ENCODE data around the gene FOXRED2.
A peak's percentile ranks its signal among the peaks of the same experiment; 100 is the strongest.
"Not testable (repeated sequence)": the region's sequence is repeated elsewhere in the genome, so short reads cannot be mapped to it uniquely, and the experiment has no call there.

Gene FOXRED2

DNA sequence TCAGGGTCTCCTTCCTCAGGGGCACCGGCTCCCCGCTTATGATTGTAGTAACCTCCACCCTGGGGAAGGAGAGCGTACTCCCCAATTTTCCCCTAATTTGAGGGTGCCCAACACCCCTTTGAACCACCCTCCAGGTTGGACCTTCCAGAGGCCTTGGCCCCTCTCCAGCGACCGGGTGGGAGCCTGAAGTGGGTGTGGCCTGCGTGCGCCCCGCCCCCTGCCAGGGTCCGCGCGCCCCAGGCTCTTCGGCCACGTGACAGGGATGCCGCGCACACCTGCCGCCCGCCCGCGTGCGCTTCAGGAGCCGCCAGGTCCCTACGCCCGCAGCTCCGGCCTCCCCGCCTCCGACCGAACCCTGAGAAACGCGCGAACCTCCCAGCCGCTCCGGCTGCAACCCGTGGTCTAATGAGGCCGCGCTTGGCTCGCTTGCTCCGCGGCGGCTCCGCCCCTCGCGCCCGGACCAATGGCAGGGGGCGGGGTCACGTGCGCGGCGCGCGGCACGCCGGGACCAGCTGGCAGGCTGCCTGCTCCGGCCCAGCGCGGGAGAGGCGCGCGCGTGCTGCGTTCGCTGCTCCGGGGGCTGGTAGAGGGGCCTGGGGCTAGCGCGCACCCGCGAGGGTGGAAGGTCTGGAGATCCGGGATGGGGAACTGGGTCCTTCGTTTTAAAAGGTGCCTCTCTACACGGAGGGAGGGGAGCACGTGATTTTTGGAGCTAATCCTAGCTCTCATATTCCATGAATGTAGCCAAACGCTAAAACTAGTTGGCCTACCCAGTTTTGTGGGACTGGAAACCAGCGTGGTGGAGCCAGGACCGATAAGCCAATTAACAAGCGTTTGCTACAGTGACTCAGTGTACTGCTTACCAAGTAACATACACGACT, at the start of gene FOXRED2:
Gene FOXRED2 (minus strand): TSS at position 404 of the 881 bp plus-strand sequence. CDS start 618 bp downstream, outside the sequence.
- DNase-seq: peak; percentile 98

DNA sequence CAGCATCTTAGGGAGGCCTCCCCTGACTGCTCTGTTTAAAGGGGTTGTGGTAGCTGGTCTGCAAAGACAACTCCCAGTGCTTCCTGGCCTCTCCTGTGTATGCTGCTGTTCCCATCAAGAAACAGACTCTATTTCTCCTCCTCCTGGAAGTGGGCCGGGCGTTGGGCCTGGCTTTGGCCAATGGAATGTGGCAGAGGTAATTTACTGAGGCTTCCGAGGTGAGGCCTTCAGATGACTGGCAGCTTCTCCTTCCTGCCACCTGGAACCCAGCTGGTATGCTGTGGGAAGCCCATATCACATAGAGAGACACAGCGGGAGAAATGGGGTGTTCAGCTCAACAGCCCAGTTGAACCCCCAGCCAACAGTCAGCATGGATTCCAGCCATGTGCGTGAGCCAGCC, 47.3 kb upstream of the FOXRED2 start:
- DNase-seq: peak; percentile 26

DNA sequence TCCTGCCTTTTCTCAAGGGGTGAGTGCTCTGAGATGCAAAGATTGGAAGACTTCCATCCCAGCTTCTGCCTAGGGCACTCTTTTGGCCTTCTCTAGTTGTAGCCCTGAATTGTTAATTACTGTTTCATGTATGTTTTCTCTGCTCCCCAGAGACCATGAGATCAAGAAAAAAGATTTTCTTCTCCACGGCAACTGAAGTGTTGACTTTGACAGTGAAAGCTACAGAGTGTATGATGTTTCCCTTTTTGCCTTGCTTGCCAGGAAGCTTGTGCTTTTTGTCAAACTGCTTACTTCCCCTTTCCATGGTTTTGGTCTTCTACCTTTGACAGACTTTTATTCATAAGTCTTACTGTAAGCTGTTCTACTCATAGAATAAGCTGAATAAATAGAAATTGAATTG, 45.4 kb upstream of the FOXRED2 start:
- peak; percentile 65 for DNase-seq

DNA sequence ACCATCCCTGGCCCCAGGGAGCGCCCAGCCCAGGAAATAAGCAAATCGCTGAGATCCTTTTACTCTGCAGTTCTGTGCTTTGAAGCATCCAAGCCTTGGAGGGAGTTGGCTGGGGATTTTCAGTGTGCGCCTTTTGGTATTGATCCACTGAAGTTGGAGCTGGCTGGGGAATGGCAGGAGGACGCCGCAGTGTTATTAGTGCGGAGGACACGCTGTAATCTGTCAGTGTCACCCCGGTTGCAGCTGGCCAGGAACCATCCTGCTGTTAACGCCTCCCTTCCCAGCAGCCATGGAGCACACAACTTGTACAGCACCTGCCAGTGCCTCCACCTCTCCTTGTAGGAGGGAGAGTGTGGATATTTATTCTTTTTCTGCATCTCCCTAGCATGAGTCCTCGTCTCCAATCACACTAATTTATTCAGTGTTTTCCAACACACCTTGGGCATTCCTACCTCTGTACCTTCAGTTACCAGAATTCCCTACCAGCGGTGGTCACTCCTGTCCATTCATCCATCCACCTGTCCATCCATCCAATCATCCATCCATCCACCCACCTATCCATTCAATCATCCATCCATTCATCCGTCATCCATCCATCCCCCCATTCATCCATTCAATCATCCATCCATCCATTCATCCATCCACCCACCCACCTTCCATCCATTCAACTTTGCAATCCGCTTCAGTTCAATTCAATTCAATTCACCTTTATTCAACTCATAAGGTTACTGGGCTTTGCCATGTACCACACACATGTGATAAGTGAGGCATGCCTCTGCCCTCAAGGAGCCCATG, 44.1 kb upstream of the FOXRED2 start:
- peak; percentile 16 for DNase-seq

DNA sequence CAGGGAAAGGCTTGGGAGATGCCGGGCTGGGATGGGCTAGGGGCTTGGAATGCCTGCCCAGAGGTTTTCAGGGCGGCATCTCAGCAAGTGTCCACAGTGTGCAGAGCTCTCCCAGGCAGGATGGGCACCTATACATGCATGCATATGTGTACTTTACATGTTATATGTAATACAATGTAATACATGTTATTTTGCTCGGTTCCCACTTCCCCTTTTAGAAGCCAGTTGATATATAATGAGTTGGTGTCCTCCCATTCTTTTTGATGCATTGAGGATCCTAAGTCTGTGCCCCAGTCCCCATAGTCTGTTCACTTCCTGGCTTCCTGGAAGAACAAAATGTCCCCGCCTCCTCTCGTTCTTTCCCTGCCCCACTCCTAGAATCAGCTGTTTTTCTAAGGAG, 42.2 kb upstream of the FOXRED2 start:
- DNase-seq: no peak

DNA sequence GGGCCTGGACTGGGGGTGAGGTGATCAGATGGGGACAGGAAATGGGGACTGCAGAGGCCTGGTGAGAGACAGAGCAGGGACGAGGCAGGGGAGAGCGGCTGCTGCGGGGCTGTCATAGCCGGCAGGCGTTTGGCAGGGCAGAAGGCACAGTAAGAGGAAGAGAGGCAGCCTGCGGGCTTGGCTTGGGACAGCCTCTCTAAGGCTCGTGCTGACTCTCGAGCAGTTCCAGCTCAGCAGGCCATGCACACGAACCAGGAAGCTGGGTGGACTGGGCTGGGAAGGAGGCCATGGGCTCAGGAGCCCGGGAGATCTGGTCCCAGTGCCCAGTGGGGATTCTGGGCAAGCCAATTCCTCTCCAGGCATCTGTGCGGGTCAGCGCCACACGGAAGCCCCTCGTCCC, 41.8 kb upstream of the FOXRED2 start:
- DNase-seq: peak; percentile 18

DNA sequence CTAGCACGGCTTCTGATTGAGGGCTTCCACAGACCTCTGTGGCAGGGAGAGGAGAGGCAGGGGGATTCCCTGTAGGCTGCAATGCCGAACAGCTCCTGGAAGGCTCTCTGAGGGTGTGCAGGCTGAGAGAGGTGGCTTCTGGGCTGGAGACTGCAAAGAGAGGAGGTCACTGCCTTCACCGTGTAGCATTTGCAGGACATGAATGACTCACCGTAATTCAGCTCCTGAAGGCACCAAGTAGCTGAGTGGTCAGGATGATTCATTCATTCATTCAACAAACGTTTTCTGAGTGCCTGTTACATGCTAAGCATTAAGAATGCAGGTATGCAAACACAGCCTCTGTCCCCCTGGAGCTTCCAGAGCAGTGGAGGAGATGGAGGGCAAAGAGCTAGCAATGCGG, 40.1 kb upstream of the FOXRED2 start:
- DNase-seq: no peak

DNA sequence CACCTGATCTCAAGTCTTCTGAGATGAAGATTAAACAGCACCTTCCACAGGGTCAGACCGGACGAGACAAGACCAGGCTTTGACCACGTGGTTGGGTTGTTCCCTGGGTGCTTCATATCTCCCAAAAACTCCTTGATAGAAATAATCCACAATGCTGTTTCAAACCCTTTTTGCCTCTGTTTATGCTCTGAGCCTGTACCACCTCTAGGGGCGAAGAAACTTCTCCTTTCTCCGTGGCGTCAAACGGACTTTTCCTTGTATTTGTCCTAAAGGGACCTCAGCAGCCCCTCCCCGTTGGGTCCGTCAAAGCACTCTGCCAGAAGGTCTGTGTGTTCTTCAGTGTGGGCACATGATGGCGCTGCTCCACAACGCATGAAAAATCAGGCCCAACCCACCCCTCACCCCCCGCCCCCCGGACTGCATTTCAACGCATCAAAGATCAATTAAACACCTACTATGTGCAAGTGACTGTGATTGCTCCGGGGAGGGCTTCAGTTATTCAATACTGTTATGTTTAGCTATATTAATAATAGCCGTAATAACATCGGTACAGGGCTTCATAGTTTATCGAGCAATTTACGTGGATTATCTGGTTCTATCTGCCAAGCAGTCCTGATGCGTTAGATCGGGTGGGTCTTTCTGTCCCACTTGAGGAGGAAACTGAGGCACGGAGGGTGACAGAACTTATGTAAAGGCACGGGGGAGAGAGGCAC, 39.4 kb upstream of the FOXRED2 start:
- DNase-seq: peak; percentile 76

DNA sequence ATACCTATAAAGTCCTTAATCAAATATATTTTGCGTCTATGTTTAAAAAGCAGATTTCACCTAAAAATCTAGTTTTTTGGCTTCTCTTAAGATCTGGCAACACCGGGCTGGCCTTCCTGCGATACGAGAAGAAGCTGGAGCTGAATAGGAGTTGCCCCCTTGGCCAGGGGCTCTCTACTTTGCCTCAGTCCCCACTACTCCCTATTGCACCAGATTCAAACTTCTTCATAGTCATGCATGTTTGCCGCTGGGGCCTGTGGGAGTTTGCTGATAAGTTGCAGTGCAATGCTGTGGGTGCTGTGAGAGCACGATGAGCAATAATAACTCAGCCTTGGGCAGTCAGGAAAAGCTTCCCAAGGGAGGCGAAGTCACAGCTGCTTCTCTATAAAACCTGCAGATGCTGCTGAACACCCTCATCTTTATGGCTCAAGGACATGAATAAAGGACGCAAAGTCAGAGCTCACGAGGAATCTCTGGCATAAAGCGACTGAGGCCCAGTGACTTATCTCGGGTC, 37.3 kb upstream of the FOXRED2 start:
- peak; percentile 19 for DNase-seq

DNA sequence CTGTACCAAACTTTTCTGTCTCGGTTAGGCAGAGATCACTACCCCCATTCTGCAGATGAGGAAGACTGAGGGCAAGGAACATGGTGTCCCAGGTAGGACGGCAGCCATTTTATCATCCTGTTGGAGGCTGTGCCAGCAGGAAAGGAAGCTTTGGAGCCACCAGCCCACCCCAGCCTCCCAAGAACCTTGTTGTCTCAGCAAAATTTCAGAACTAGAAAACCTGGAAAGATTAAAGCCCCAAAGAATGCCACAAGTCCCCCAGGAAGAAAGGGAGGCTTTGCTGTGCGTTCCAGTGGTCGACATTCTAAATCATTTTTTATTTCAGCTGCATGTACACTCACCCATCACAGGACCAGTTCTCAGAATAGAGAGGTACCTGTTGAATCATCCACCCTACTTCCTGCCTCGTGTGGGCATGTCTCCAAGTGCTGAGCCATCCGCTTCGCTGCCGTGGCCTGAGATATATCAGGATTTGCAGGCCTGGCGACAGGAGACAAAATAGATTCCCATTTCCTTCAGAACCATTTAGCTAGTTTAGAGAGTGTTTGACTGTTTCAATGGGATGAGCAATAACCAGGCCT, 35.1 kb upstream of the FOXRED2 start:
- no peak for DNase-seq

DNA sequence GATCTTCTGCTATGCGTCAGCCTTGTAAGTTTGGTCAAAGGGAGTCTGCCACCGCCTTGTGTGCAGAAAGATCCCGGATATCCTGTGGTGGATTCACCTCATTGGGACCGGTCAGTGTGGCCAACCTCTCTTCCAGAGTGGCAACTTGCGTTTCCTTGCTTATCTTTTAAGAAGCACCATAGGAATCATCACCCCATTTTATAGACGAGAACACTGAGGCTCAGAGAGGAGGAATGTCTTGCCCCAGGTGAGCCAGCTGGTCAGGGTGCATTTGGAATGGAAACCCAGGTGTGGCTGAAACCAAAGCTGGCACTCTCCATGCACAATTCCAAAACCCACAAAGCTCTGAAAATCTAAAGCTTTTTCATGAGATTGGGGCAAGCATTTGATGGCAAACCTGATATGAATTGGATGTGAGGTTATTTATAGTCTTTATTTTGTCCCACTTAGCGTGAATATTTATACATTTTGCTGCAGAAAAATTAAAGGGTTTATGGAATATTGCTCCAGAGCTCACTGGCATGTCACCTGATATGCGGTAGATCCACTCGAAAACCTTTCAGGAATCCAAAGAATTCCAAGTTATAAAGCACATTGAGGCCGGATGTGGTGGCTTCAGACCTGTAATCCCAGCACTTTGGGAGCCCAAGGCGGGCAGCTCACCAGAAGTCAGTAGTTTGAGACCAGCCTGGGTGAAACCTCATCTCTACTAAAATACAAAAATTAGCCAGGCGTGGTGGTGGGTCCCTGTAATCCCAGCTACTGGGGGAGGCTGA, 34.2 kb upstream of the FOXRED2 start:
- no peak for DNase-seq

DNA sequence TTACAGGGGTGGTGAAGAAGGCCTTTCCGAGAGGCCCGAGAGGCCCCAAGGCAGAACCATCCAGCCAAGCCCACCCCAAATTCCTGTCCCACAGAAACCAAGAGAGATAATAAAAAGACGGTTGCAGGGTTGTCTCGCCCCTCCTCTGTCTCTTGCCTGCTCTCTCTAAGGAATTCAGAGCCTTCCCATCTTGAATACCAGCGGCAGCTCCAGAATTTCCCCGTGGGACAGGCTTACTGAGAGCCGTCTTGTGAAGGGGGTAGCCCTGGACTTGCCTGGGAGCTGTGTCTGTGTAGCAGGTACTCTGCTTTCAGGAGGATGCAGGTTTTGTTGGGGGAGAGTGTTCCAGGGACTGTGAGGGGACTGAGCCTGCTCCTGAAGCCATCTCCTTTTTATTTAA, 31.7 kb upstream of the FOXRED2 start:
- DNase-seq: no peak

DNA sequence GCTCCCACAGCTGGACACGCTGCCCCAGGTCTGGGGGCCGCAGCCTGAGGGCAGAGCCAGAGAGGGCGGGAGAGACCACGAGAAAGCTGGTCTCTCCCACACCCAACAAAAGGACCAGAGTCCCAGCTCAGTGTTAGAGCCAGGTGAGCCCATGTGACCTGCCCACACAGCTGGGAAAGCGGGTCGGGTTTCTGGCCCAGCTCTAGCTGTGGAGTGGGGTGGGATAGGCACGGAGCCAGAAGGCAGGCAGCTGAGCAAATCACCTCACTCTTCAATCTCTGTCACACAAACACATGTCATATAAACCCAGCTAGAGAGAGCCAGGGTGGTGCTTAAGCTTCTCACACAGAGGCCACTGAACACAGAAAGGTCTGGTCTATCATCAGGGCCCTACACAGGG, 29.9 kb upstream of the FOXRED2 start:
- DNase-seq: peak; percentile 87

DNA sequence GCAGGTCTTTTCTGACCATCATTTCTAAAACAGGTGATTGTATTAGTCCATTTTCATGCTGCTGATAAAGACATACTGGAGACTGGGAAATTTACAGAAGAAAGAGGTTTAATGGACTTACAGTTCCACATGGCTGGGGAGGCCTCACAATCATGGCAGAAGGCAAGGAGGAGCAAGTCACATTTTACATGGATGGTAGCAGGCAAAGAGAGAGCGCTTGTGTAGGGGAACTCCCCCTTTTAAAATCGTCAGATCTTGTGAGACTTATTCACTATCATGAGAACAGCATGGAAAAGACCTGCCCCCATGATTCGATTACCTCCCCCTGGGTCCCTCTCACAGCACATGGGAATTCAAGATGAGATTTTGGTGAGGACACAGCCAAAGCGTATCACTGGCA, 26.5 kb upstream of the FOXRED2 start:
- not testable (repeated sequence) for DNase-seq

DNA sequence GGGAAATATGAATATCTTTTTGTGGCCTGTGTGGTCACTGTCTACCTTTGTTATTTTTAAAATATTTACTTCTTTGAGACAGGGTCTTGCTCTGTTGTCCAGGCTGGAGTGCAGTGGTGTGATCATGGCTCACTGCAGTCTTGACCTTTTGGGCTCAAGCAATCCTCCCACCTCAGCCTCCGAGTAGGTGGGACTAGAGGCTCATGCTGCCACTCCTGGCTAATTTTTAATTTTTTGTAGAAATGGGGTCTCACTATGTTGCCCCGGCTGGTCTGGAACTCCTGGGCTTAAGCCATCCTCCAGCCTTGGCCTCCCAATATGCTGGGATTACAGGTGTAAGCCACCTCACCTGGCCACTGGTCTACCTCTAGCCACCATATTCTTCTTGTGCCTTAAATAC, 25.6 kb upstream of the FOXRED2 start:
- DNase-seq: no peak

DNA sequence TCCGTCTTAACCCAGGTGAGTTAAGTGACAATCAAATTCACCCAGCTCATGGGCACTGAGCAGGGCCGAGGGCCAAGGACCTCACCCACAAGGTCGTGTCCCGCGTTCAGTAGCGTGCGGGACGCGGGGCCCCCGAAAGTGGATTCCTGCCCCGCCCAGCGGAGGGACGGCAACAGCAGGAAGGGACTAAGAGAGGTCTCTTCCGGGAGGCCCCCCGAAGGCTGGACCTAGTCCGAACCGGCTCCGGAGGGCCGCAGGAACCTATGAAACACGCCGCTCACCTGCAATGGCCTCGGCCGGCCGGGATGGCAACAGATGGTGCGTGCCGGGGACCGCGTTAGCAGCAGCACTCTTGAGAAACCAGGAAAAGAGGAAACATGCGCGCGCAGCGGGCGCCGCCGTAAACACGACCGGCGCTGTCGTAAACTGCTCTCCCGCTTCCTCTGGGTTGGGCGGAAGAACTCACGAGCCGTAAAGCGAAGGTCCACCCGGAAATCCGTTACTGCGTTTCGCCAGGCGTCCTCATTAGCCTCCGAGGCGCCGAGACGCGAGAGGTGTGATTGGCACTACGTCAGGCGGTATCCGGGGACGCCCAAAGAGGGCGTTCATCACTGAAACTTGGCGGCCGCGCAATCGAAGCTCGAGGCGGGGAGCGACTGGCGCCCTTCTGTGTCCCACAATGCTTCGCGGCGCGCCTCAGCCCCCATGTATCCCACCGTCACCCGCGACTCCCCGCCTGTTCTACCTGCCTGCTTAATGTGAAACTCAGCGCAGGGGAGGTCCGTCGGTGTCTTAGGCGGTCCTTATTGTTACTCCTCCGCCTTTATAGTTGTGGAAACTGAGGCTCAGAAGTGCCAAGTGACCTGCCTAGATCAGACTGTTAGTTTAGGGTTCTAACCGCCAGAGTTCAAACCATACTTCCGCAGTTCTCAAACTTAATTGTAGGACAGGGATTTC, 22.2 kb upstream of the FOXRED2 start, which contains the start of gene EIF3D:
Gene EIF3D (minus strand): TSS at position 372 of the 957 bp plus-strand sequence. CDS start 3,045 bp downstream, outside the sequence.
- DNase-seq: peak; percentile 100

DNA sequence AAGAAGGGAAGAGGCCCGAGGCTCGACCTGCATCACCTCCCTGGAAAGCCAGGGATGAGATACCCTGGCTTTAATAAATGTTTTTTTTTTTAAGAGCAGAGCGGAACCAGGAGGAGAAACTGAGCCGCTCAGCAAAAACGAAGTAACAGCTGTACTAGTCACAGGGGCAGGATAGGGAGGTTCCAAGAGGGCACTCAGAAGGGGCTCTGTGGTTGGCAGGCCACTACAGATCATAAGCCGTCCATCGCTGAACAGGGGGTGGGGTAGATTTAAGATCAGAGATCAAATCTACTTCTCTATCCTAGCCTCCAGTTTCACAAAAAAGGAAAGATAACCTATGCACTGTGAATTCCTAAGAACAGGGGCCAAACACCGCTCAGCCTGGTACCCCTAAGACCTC, 21.5 kb upstream of the FOXRED2 start:
- DNase-seq: peak; percentile 34

DNA sequence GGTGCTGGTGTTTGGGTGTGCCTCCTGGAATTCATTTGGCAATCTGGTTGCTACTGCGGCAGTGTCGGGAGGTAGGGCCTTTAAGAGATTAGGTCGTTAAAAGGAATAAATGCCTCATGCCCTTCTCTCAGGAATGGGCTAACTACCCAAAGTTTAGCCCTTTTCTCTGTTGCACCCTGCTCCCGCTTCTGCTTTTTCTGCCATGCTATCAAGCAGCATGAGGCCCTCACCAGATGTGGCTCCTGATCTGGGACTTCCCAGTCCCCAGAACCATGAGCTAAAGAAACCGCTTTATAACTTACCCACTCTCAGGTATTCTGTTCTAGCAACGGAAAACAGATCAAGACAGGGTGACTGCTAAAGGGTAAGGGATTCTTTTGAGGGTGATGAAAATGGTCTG, 15.8 kb upstream of the FOXRED2 start:
- no peak for DNase-seq

DNA sequence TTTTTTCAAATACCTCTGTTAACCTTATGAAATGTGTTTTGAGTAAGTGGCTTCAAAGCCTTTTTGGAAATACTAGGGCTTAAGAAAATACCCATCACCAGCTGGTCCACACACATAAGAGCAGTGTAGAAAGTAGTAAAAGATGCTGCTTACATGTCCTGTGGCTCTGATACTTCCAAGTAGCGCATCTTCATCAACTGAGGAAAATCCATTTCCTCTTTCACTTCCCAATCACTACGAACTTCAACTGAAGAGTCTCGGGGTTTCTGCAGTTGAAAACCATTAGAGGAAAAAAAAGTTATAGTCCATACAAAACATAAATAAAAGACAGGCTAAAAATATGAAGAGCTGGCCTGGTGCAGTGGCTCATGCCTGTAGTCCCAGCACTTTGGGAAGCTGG, 13.6 kb upstream of the FOXRED2 start:
- no peak for DNase-seq

DNA sequence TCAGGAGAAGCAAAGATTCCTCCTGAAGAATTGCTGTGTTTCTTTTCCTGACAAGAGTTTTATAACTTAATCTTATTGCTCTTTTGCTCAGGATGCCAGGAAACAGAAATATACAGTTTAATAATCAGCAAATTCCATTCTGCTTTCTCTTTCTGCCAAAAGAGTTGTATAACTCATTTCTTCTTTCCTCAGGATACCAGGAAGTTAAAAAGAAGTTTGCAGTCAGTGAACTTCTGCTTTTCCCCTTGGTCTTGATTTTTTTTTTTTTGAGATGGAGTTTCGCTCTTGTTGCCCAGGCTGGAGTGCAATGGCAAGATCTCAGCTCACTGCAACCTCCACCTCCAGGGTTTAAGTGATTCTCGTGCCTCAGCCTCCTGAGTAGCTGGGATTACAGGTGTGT, 13.1 kb upstream of the FOXRED2 start:
- DNase-seq: not testable (repeated sequence)

DNA sequence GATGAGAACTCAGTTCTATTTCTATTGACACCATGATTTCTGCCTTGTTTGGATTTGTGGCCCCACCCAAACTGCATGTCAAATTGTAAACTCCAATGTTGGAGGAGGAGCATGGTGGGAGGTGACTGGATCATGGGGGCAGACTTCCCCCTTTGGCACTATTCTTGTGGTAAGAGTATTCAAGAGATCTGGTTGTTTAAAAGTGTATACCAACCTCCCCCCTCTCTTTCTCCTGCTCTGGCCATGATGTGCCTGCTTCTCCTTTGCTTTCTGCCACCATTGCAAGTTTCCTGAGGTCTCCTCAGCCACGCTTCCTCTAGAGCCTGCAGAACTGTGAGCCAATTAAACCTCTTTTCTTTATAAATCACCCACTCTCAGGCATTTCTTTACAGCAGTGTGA, 7.9 kb upstream of the FOXRED2 start:
- no peak for DNase-seq

Measured in NCI-H69 (cell line).